PC-9 (cell line): Measurements from ENCODE around the gene AKAP7.

Experiments used
- CTCF ChIP-seq: fragments of 200-600 bp; sonication (generic); conservative IDR thresholded peaks from 2 replicates; pipeline ENCODE4 v1.6.1; 2017; ENCODE audit warnings: mixed run types, antibody characterized with exemption, mild to moderate bottlenecking, moderate library complexity
- EZH2 ChIP-seq: fragments of 200-600 bp; sonication (generic); IDR thresholded peaks from 2 replicates; pipeline ENCODE4 v1.8.0; 2017; ENCODE audit warnings: antibody characterized with exemption, low read depth

DNA sequence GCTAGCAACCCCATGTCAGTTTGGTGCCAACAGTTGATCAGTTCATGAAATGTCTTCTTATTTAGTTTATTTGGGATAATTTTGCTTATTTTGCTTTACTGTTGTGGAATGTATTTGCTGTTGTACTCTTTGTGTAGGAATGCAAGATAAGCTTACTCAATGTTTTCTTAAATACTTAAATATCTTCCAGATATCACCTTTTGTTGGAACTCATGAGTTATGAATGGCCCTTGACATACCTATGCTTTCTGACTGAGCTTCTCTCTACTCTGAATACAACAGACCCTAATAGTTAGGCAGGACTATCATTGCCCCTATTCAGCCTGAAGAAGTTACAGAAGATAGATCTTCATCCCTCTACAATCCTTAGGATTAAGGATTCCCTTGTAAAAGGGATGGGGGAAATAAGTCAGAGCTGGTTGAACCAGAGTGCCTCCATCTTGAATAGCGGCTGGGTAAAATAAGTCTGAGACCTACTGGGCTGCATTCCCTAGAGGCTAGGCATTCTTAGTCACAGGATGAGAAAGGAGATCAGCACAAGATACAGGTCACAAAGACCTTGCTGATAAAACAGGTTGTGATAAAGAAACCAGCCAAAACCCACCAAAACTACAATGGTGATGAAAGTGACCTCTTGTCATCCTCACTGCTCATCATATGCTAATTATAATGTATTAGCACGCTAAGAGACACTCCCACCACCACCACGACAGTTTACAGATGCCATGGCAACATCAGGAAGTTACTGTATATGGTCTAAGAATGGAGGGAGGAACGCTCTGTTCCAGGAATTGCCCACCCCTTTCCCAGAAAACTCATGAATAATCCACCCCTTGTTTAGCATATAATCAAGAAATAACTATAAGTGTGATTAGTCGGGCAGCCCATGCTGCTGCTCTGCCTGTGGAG, 196.9 kb downstream of the AKAP7 start:
- TF ChIP-seq CTCF (no peak), EZH2 (no peak)
